Activated T-helper 1 cell treated with anti-CD3 and anti-CD28 coated beads, Interleukin-2, amount 50 U/mL, for 16 hours (primary cell): ENCODE data around the gene XPNPEP2.

Source experiments
- DNase-seq, 2 donors: peaks; one replicate each; pipeline ENCODE4 v3.0.0-alpha.2; 2020; ENCODE audit warnings: low read depth in 1 of 2, low spot score in 1 of 2

The XPNPEP2 gene

DNA sequence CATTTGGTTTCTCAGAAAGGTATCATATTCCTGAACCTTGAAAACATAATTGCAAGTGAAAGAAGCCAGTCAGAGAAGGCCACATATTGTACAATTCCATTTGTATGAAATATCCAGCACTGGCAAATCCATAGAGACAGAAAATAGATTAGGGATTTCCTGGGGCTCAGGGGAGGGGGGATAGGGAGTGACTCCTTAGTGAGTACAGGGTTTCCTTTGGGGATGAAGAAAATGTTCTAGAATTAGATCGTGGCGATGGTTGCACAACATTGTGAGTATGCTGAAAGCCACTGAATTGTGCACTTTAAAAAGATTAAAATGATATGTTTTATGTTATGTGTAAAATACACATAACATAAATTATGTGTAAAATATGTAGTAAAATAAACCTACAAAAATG lies 10.3 kb downstream of the XPNPEP2 start:
- DNase-seq, result no peak

DNA sequence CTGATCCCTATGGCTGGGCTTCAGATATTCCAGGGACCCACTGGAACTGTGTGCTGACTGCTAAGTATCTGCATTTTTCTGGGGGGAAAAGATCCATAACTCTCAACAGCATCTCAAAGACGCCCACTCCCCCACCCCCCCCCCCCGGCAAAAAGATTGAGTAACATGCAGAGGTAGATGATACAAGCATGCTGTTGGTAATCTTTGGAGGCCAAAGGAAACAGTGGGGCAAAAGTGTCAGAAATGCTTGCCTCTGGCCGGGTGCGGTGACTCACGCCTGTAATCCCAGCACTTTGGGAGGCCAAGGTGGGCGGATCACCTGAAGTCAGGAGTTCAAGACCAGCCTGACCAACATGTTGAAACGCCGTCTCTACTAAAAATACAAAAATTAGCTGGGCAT lies 12.2 kb downstream of the XPNPEP2 start:
- DNase-seq, result no peak

DNA sequence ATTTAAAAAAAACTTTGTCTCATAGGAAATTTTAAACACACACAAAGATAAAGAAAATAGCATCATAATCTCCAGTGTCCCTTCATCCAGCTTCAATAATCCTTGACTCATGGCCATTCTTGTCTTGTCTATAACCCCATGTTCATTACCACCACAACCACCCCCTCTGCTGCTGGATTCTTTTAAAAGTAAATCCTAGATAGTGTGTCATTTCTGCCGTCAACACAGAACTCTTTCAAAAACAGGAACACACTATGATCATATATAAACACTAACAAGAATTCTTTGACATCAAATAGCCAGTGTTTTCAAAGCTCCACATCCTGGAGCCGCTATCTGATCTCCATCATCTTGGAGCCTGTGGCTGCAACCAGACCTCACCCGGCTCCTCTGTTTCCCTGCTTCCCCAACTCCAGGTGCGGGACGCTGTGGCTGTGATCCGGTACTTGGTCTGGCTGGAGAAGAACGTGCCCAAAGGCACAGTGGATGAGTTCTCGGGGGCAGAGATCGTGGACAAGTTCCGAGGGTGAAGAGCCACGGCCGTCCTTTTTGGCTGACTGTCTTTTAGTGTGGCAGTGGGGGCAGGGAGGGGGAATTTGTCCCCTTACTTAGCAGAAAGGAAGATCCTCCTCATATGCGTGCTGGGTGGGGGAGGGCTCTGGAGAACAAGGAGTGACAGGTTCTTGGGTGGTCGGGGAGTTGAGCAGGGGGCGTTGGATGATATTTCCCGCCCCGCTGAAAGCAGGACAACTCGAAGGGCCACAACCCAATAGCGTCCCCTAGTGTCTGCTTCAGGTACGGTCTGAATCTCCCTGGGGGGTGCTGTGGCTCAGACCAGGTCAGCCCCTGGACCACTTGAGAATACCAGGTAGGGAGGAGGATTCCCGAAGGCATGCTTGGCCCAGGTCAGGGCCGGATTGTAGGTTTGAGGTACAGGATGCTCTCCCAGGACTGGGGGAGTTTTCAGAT lies 15.6 kb downstream of the XPNPEP2 start:
- DNase-seq, result no peak

DNA sequence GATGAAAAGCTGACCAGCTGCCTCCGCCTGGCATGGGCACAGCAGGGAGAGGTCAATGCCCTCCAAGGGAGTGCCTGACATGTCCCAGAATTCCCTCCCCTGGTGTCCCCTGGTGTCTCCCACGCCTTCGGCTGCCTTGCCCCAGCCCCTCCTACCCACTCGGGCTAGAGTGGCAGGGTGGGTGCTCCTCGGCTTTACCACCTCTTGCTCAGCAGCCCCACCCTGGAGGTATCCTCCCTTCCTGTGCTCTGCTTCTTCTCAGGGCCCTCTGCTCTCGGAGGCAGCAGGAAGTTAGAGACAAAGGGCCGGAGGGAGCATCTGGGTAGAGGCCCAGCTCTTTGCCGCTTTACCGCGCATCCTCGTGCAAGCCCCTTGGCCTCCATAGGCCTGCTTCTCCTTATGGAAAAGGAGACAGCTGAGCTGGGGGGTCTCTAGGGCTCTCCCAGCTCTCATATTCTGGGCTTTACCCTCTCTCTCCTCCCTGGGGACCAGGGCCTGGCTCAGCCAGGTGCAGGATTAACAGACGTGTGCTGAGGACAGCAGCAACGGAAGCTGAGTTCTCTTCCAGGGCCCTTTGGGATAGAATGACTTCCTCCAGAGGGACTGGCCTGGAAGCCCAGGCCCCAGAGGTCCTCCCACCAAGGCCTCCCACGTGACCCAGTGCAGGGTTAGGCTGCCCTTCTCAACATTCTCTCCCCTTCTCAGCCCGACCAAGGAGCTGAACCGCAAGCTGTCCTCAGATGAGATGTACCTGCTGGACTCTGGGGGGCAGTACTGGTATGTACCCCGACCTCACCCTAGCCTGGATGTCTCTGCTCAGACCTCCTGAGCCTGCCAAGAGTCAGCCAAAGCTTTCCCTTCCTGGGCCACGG lies 17.2 kb downstream of the XPNPEP2 start:
- no peak for DNase-seq

DNA sequence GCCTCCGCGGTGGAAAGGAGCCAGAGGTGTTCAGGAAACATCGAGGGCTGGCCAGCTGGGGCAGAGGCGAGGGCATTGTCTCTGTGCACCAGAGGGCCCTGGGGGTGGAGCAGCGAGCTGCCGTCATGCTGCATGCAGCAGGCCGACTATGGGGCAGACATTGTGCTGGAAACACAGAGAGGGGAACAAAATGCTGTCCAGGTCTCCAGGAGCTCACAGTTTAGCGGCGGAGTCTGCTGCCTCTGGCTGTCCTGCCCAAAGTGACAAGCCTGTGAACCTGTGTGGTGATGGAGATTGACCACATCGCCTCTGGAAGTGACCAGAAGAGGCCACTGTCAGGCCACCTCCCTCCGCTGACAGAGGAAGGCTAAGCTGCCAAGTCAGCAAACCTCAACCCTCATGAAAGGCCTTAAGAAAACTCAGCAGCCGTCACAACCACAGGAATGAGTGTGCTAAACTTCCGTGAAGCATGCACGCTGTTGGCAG lies 20.8 kb downstream of the XPNPEP2 start:
- DNase-seq, result peak in 1 of 2 donors; percentile 37

DNA sequence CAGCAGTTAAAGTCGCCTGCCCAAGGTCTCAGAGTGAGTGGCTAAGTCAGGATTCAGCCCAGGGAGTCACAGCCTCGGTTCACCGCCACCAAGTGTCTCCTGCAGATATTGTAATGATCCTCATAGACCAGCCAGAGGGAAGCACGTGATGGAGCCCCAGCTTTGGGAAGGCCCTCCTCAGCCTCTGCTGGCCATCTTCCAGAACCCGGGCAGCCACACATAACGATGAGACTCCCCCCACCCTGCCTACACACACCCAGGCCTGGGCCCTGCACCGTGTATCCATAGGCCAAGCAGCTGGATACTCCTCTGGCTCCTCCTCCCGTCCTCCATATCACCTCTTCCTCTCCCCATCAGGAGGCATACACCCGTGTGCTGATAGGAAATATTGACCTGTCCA lies 21.4 kb downstream of the XPNPEP2 start:
- no peak for DNase-seq

DNA sequence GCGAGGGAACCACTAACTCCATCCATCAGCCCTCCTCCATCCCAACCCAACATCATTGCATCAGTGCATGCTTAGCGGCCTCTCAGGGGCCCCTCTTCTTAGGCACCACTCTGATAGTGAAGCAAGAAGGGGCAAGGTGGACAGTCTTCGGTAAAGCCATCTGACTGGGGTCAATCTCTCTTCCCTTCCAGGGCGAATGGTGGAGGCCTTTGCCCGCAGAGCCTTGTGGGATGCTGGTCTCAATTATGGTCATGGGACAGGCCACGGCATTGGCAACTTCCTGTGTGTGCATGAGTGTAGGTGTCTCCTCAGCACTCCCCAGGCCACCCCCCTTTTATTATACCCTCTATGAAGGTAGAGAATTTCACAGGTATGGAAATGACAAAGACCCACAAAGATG lies 22.2 kb downstream of the XPNPEP2 start:
- DNase-seq, result no peak

DNA sequence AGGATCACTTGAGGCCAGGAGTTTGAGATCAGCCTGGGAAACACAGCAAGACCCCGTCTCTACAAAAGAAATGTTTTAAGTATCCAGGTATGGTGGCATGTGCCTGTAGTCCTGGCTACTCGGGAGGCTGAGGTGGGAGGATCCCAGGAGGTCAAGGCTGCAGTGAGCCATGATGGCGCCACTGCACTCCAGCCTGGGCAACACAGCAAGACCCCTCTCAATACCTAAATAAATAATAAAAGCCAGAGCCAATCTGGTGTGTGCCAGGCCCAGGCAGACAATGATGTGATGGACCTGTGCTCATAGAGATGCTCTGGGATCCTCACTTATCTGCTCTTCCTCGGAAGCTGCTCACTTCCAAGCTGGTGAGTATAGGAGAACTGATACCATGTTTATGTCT lies 22.8 kb downstream of the XPNPEP2 start:
- no peak for DNase-seq

DNA sequence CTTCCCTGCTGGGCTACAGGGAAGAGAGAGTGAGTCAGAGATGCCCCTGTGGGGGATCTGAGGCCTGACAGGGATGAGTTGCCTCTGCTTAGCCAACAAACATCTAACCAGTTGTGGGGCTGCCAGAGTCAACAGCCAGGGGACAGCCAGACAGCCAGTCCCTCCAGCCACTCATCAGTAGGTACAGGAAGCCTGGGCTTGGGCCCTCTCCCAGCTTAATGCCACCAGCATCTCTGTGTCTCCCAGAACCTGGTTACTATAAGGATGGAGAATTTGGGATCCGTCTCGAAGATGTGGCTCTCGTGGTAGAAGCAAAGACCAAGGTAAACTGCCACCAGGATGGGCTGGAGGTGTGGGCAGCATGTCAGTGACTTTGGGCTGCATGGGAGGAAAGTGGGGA lies 23.7 kb downstream of the XPNPEP2 start:
- DNase-seq, result no peak

DNA sequence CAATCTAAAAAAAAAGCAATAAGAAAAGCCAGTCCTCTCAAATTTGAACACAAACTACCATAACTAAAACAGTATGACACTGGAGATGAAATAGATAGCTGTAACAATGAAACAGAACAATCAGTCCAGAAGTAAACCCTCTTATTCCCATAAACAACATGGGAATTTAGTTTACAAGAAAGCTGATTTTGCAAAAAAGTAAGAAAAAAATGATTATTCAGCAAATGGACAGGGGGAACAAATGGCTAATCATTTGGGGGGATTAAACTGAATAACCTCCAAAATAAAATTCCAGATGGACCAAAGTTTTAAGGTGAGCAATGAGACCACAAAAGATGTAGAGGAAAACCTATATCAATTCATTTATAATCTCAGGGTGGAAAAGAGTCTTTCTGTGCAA lies 24.9 kb downstream of the XPNPEP2 start:
- DNase-seq, result no peak

DNA sequence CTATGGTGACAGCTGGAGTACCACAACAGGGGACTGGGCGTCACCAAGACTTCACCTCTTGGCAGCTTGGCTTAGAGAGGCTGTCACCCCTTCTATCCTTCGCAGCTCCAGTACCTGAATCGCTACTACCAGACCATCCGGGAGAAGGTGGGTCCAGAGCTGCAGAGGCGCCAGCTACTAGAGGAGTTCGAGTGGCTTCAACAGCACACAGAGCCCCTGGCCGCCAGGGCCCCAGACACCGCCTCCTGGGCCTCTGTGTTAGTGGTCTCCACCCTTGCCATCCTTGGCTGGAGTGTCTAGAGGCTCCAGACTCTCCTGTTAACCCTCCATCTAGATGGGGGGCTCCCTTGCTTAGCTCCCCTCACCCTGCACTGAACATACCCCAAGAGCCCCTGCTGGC lies 29.4 kb downstream of the XPNPEP2 start:
- DNase-seq, result no peak

DNA sequence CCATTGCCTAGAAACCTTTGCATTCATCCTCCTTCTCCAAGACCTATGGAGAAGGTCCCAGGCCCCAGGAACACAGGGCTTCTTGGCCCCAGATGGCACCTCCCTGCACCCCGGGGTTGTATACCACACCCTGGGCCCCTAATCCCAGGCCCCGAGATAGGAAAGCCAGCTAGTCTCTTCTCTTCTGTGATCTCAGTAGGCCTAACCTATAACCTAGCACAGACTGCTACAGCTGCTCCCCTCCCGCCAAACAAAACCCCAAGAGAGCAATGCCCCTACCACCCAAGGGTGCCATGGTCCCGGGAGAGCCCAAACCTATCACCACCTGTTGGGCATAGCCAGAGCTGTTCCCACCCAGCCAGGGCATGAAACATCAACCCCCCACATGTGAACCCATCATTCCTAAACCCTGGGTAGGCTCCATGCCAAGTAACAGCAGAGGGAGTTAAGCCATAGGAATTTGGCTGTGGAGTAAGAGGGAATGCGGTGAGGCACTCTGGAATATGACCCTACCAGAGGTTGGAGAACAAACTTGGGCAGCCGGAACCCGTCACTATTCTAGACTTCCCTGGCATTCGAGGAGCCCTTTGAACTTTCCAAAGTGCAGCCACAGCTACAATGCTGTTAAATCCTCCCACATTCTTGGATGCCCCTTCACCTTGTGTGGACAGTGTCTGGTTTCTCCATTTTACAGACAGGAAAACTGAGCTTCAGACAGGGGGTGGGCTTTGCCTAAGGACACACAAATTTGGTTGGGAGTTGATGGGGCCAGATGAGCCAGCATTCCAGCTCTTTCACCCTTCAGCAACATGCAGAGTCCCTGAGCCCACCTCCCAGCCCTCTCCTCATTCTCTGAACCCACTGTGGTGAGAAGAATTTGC lies 30.0 kb downstream of the XPNPEP2 start:
- no peak for DNase-seq

DNA sequence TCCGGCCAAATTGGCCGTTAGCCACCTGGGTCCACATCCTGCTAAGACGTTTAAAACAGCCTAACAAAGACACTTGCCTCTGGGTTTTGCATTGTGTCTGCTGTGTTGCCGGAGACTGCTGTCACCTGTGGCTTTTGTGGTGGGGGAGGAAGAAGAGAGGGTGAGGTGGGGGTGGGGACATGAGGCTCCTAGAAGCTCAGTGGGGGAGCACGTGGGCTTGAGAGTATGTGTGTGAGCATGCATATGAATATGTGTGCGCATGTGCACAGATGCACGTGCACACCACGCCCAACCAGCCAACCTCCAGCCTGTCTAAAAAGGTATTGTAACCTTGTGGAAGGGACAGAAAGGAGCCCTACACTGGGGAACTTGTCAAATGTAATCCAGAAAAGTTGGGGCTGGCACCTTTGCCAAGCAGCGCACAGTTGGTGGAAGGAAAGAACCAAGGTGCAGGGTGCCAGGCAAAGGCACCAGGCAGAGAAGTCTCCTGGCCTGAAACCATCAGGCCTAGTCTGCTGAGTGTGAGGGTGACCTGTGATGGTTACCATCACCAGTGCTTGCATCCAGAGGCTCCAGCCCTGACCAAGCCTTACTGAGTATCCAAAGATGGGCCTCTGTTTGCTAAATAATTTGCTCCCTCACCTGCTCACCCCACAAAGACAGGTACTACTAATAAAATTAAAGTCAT lies 30.8 kb downstream of the XPNPEP2 start:
- DNase-seq, result peak; percentile 32 to 42

DNA sequence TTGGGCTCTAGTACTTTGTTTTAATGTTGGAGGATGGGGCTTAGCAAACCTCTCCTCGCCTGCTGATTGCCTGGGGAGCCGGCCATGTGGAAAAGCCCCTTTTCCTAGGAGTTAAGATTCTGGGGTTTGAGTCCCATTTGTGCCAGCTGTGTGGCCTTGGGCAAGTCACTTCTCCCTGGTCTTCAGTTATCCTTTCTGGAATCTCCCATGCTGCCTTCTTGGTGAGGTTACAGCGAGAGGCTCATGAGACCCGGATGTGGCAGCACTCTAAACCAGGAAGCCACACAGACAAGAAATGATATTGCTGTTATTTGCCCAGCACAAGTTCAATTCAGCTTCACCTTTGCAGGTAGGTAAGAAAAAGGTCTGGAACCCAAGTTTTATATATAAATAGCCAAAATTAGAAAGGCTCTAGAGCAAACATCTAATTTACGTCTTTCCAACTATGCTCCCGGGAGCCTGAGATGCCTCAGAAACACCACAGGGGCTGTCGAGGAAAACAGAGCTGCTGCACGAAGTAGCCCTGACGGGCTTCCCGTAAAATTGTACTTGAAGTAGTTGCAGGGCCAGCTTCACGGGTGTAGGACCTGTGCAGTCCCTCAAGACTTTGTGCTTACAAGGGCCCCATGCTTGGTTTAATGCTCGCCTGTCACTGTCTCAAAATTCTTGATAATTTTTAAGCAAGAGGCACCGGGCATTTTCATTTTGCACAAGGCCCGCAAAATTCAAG lies 32.7 kb downstream of the XPNPEP2 start:
- no peak for DNase-seq

DNA sequence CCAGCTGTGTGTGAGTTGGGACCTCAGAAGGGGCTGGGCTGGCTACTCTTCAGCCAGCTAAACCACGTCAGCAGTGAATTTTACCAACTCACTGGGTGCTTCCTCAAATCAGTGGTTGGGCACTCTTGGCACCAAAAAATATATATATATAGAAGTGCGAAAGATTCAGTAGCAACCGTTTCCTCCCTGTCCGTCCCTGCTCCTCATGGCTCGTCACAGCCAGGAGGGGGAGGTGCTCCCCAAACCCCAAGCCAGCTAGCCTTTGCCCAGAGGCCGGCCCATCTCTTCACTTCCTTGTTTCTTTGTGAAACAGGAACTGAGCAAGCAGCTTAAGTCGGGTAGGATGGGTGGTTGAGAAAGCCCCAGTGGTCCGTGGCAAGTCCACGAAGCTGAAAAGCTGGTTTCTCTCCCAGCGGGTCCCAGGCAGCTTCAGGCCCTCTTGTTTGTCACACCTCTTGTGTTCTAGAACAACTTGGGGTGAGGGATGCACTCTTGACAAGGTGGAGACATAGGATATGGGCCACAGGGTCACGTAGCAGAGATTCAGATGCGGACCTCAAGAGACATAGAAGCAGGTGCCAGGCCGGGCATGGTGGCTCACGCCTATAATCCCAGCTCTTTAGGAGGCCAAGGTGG lies 34.1 kb downstream of the XPNPEP2 start:
- DNase-seq, result no peak

DNA sequence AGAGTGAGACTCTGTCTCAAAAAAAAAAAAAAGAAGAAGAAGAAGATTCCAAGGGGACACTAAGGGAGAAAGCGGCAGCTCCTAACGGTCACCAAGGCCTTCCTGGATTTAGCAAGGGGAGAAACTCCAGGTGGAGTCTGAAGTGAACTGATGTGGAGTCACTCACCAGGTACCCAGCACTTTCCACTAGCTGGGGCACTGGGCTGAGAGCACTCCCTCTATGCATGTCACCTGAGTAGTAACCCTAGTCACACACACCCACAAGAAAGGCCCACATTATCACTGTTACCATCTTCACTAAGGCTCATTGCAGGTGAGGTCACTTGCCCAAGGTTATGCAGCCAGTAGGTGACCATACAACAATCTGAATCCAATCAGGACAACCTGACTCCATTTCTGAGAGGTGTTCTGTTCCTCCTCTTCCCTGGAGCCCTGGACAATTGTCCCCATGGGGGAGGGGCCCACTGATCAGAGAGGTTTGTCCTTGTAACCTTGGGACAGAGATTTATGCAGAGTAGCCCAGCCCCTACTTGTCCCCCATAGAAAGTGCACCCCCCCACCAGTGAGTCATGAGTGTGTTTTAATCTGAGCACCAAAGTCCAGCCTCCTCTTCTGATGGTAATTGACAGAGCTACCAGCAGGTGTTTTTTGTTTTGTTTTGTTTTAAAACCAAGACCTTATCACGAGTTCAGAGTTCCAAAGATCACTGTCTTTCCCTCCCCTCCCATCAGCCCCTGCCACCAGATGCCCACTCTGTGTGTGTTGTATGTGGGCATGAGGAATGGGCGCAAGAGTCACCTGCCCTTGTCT lies 35.1 kb downstream of the XPNPEP2 start:
- no peak for DNase-seq

DNA sequence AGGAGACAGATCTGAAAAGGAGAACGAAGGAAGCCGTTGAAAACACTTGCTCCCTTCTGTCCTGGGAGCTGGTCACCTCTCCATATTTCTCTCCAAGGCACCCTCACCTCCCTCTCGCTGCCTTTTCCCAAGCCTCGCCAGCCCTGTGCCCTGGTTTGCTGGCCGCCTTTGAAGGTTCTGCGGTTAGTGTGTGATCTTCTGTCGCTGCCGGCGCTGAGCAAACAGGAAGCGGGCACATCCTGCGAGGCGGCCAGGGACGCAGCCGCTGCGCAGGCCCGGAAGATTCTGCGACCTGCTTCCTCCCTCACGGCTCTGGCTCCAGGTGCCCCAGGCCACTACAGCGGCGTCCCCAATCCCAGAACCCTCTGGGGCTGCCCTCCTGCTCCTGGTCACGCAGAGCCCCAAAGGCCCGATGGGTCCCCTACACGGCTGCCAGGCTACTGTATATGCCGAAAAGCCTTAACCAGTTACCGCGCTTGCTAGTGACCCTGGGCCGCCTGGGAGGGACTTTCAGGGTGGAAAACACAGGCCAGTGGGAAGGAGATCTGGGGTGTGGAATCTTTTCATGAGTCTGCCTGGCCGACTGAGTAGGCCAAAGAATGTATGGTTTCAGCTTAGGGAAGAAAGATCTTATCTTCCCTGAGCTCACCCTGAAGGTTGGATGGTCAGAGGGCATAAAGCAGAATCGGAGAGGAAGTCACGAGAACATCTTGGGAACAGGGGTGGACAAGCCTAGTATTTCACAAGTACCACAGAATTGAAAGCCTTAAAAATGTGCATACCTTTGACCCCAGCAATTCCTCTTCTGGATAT lies 38.6 kb downstream of the XPNPEP2 start:
- DNase-seq, result peak; percentile 42 to 63
